Testis (tissue), 3 donors: Measurements from ENCODE around the gene SPATC1L. TPM values are rescaled to one million over a fixed set of nuclear protein-coding genes. Genes with fewer than 3 reads are reported as not detected.
A peak's percentile ranks its signal among the peaks of the same experiment; 100 is the strongest.

ENCODE experiments used
- DNase-seq: peaks from one replicate; pipeline ENCODE4 v3.0.0-alpha.2; 2019
- H3K27ac ChIP-seq, 2 donors: fragments of 200-600 bp; sonication (generic); one replicate each; pipeline ENCODE4 v1.5.1; 2019
- H3K27me3 ChIP-seq: fragments of 200-600 bp; sonication (generic); one replicate; pipeline ENCODE4 v1.5.1; 2019
- H3K36me3 ChIP-seq: fragments of 200-600 bp; sonication (generic); one replicate; pipeline ENCODE4 v1.5.1; 2017; ENCODE audit warnings: low read depth; ENCODE audit errors: missing control alignments
- H3K4me1 ChIP-seq: fragments of 200-600 bp; sonication (generic); one replicate; pipeline ENCODE4 v1.5.1; 2019
- H3K4me3 ChIP-seq, 2 donors: fragments of 200-600 bp; sonication (generic); one replicate each; pipeline ENCODE4 v1.5.1; 2017 to 2019
- H3K9me3 ChIP-seq: fragments of 200-600 bp; sonication (generic); one replicate; pipeline ENCODE4 v1.5.1; 2017
- POLR2A ChIP-seq: fragments of 450-650 bp; IDR thresholded peaks from one replicate; pipeline ENCODE4 v1.6.1; 2017; ENCODE audit warnings: antibody characterized with exemption, mild to moderate bottlenecking, moderate library complexity
- WGBS, 2 donors: methylation state at CpG; one replicate each; pipeline ENCODE4 v1.1.5; 2018; 5-methylcytosine and 5-hydroxymethylcytosine counted together
- intact Hi-C: fragments of 100-400 bp; cut with DNase I; formaldehyde crosslinking; loops from one replicate; pipeline ENCODE4 v1.15.1; 2023; ENCODE audit warnings: low total_unique reads
- polyA plus RNA-seq: library from polyadenylated mRNA; stranded (reverse); fragments of 350-450 nt; fragmentation: Illumina TruSeq; extraction: RNeasy Lipid Tissue Mini Kit (QIAGEN cat#74804); gene quantifications from one replicate; pipeline ENCODE4 v1.2.3, GENCODE V29; 2014; ENCODE audit warnings: low read depth, low replicate concordance; ENCODE audit not compliant: insufficient read depth
- total RNA-seq, 2 donors: library from RNA; depleted of rRNA; stranded (reverse); fragments of >200 nt; gene quantifications; one replicate each; pipeline ENCODE4 v1.2.3, GENCODE V29; 2016
- TF ChIP-seq, protein P1 (sequence below), 3 experiments: fragments of 450-650 bp in 2 of 3; fragments of 200-600 bp in 1 of 3; sonication (generic) in 1 of 3; IDR thresholded peaks; one replicate each; pipeline ENCODE4 v1.5.1; 2016 to 2019; ENCODE audit warnings: antibody characterized with exemption in 3 of 3, mild to moderate bottlenecking in 2 of 3, moderate library complexity in 1 of 3

Gene SPATC1L
- total and polyA plus RNA-seq, 3 donors from 2014 or later: 55.4 to 96.1 (median 75.6) TPM

DNA sequence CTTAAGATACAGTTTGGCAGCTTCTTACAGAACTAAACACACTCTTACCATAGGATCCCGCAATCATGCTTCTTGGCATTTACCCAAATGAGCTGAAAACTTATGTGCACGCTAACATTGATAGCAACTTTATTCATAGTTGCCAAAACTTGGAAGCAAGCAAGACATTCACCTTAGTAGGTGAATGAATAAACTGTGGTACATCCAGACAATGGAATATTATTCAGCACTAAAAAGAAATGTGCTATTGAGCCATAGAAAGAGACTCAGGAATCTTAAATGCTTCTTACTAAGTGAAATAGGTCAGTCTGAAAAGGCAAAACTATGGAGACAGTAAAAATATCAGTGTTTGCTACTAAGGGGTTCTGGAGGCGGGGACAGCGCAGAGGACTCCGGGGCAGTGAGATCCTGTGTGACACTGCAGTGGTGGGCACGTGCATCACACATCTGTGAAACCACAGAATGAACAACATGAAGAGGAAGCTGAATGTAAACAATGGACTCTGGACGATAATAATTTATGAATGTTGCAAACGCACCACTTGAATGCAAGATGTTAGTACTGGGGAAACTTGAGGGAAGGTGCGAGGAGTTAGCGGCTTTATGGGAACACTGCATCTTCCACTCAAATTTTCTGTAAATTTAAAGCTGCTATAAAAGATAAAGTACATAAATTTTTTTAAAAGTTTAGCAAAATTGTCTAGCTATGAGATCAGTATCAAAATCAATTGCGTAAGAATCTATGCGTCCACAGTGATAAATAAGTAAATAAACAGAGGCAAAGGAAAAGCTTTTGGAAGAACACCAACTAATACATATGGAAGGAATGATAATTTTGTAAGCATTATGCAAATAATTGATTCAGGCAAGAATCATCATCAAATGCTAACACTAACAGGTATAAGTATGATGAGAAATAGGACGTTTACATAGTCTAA is 15.4 kb upstream of the SPATC1L start:
- Histone ChIP-seq H3K36me3 (no peaks in the 10 kb centered on the region), H3K9me3 (no peaks in the 10 kb centered on the region), H3K27ac (no peak overlapping the region), H3K4me1 (peaks cover 6% of the 10 kb centered on the region), H3K27me3 (no peaks in the 10 kb centered on the region), H3K4me3 (no peak overlapping the region)
- intact Hi-C loops: no loop called here
- no peak for TF ChIP-seq POLR2A
- TF ChIP-seq, protein P1, sequence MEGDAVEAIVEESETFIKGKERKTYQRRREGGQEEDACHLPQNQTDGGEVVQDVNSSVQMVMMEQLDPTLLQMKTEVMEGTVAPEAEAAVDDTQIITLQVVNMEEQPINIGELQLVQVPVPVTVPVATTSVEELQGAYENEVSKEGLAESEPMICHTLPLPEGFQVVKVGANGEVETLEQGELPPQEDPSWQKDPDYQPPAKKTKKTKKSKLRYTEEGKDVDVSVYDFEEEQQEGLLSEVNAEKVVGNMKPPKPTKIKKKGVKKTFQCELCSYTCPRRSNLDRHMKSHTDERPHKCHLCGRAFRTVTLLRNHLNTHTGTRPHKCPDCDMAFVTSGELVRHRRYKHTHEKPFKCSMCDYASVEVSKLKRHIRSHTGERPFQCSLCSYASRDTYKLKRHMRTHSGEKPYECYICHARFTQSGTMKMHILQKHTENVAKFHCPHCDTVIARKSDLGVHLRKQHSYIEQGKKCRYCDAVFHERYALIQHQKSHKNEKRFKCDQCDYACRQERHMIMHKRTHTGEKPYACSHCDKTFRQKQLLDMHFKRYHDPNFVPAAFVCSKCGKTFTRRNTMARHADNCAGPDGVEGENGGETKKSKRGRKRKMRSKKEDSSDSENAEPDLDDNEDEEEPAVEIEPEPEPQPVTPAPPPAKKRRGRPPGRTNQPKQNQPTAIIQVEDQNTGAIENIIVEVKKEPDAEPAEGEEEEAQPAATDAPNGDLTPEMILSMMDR (IDR thresholded peaks at IDR 0.05): no peak
- no peak for DNase-seq
- 76 to 85% methylated on average over 13 of the region's 13 CpGs for WGBS, 2 donors

DNA sequence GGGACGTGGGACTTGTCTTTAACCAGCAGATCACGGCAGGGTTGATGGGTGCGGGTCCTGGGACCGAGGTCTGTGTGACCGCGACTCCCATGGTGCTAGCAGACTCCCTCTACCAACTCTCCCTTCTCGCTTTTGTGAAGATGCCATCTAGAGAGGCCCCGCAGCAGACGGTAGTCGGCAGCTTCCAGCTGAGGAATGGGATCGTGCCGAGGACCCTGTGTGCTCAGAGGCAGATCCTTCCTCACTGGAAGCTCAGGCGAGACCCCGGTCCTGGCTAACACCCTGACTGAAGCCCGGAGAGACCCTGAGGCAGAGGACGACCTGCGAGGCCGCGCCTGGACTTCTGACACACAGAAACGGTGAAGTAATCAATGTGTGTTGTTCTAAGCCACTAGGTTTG is 12.5 kb upstream of the SPATC1L start:
- DNase-seq: no peak

DNA sequence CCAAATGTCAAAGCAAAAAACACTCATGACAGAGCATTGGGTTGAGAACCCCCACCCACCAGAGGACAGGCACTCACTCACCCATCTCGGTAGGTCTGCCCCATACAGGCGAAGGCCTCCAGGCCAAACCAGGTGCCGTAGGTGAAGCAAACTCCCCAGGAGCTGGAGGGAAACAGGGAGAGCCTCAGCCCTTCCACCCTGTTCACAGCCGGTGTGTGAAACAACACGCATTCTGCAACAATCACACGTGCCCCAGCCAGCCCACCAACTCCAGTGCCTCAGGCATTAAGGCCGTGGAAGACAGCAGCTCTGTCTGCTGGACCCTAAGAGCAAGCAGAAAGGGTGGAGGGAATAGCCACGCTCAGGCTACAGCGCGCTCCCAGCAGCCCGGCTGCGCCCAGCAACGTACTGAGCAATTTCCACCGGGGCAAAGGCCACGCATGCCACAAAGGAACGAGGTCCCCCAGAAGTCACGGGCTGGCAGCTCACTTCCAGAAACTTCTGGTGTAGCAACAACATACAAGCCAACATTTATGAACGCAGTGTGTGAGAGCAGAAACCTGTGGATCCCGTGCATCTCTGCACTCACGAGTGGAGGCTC is 11.4 kb upstream of the SPATC1L start:
- 94% methylated on average over 6 to 20 of the region's 20 CpGs for WGBS, 2 donors
- Histone ChIP-seq H3K27ac (no peak overlapping the region), H3K36me3 (no peaks in the 10 kb centered on the region), H3K27me3 (no peaks in the 10 kb centered on the region), H3K9me3 (no peaks in the 10 kb centered on the region), H3K4me3 (no peak overlapping the region), H3K4me1 (peaks cover 9% of the 10 kb centered on the region)
- intact Hi-C loops: no loop called here
- no peak for DNase-seq
- TF ChIP-seq POLR2A: no peak
- TF ChIP-seq, protein P1 (IDR thresholded peaks at IDR 0.05): no peak

More for the DNA sequence above, 12.5 kb upstream of the SPATC1L start:
- Histone ChIP-seq H3K4me3 (no peak overlapping the region), H3K27me3 (no peaks in the 10 kb centered on the region), H3K36me3 (no peaks in the 10 kb centered on the region), H3K9me3 (no peaks in the 10 kb centered on the region), H3K27ac (no peak overlapping the region), H3K4me1 (peaks cover 6% of the 10 kb centered on the region)
- intact Hi-C loops: no loop called here
- WGBS, 2 donors: 89 to 92% methylated on average over 20 of the region's 20 CpGs
- TF ChIP-seq POLR2A: no peak
- TF ChIP-seq, protein P1 (IDR thresholded peaks at IDR 0.05): no peak

DNA sequence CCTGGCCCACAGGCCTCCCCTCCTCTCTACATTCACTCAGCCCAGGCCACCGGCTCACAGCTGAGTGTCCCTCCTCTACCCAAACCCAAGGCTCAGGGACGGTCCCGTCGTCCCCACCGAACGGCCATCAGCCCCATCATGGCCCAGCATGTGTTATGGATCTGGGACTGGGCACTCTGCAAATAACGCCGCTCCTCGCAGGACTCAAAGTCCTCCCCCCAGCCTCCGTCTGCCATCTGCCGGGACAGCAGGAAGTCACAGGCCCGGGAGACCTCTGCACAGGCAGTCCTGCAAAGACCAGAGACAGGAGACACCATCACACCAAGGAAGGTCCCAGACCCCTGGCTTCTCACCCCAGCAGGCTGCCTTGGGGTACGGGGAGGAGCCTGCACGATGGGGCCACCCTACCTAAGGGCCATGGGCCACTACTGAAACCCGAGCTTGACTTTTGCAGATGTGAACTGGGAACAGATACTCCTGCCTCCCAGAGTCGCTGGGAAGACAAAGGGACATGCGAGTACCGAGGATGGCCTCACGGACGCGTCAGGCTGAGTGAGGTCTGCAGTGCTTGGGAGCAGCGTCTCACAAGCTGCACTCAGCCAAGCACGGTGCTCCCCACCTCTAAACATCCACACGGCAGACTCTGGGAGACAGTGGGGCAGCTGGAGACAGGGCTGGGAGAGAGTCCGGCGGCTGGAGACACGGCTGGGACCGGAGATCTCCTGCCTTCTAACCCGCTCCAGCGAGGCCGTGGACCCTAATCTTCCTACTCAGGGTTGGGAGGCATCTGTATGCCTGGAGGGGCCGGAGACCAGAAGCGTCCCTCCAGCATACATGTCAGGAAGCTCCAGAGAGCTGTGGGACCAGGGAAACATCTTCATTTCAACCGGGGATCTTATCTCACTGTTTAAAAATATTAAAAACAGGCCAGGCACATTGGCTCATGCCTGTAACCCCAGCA is 10.4 kb upstream of the SPATC1L start:
- Histone ChIP-seq H3K27me3 (no peaks in the 10 kb centered on the region), H3K27ac (no peak overlapping the region), H3K9me3 (no peaks in the 10 kb centered on the region), H3K4me3 (no peak overlapping the region), H3K4me1 (peaks cover 14% of the 10 kb centered on the region), H3K36me3 (no peaks in the 10 kb centered on the region)
- 92 to 93% methylated on average over 18 to 34 of the region's 34 CpGs for WGBS, 2 donors
- peak; percentile 10 for DNase-seq
- TF ChIP-seq, protein P1 (IDR thresholded peaks at IDR 0.05): no peak
- TF ChIP-seq POLR2A: no peak
- intact Hi-C loops: no loop called here
